ENCODE measurements around the gene IL1R1.

The IL1R1 gene

GRCh38 chr2:102154946-102155702 is 12.6 kb downstream of the IL1R1 start:
- no peaks in the 10 kb centered on the region for H3K36me3 ChIP-seq (ENCODE audit: control insufficient read depth, insufficient read depth, low read length)
- no peak overlapping the region for H3K9ac ChIP-seq (ENCODE audit: low read depth, low read length)
- no peaks in the 10 kb centered on the region for H3K9me3 ChIP-seq (ENCODE audit: control insufficient read depth, insufficient read depth, low read length)
- no peaks in the 10 kb centered on the region for H3K27me3 ChIP-seq (ENCODE audit: control insufficient read depth, insufficient read depth, low read length)
- no peak overlapping the region for H3K27ac ChIP-seq (ENCODE audit: low read depth, low read length)
- H3K4me3 ChIP-seq (ENCODE audit: low read depth, low read length) = no peak overlapping the region
- H3K4me1 ChIP-seq (ENCODE audit: control insufficient read depth, insufficient read depth, low read length) = no peaks in the 10 kb centered on the region

- no peaks in the 10 kb centered on the region for H3K4me1 ChIP-seq (ENCODE audit: control insufficient read depth, insufficient read depth, low read length)
- H3K27me3 ChIP-seq (ENCODE audit: control insufficient read depth, insufficient read depth, low read length) = no peaks in the 10 kb centered on the region
- H3K36me3 ChIP-seq (ENCODE audit: control insufficient read depth, insufficient read depth, low read length) = no peaks in the 10 kb centered on the region
- no peak overlapping the region for H3K9ac ChIP-seq (ENCODE audit: low read depth, low read length)
- no peak overlapping the region for H3K4me3 ChIP-seq (ENCODE audit: low read depth, low read length)
- no peak overlapping the region for H3K27ac ChIP-seq (ENCODE audit: low read depth, low read length)
- no peaks in the 10 kb centered on the region for H3K9me3 ChIP-seq (ENCODE audit: control insufficient read depth, insufficient read depth, low read length)
Observed at GRCh38 chr2:102155703-102156515, 13.4 kb downstream of the IL1R1 start.

- no peaks in the 10 kb centered on the region for H3K27me3 ChIP-seq (ENCODE audit: control insufficient read depth, insufficient read depth, low read length)
- no peaks in the 10 kb centered on the region for H3K9me3 ChIP-seq (ENCODE audit: control insufficient read depth, insufficient read depth, low read length)
- no peak overlapping the region for H3K9ac ChIP-seq (ENCODE audit: low read depth, low read length)
- no peak overlapping the region for H3K4me3 ChIP-seq (ENCODE audit: low read depth, low read length)
- no peaks in the 10 kb centered on the region for H3K36me3 ChIP-seq (ENCODE audit: control insufficient read depth, insufficient read depth, low read length)
- no peaks in the 10 kb centered on the region for H3K4me1 ChIP-seq (ENCODE audit: control insufficient read depth, insufficient read depth, low read length)
- no peak overlapping the region for H3K27ac ChIP-seq (ENCODE audit: low read depth, low read length)
Observed at GRCh38 chr2:102158011-102158755, 15.6 kb downstream of the IL1R1 start.

GRCh38 chr2:102159295-102159694 is 16.7 kb downstream of the IL1R1 start:
- no peak overlapping the region for H3K9ac ChIP-seq (ENCODE audit: low read depth, low read length)
- H3K4me3 ChIP-seq (ENCODE audit: low read depth, low read length) = no peak overlapping the region
- H3K27ac ChIP-seq (ENCODE audit: low read depth, low read length) = no peak overlapping the region
- H3K36me3 ChIP-seq (ENCODE audit: control insufficient read depth, insufficient read depth, low read length) = no peaks in the 10 kb centered on the region
- H3K27me3 ChIP-seq (ENCODE audit: control insufficient read depth, insufficient read depth, low read length) = no peaks in the 10 kb centered on the region
- no peaks in the 10 kb centered on the region for H3K4me1 ChIP-seq (ENCODE audit: control insufficient read depth, insufficient read depth, low read length)
- no peaks in the 10 kb centered on the region for H3K9me3 ChIP-seq (ENCODE audit: control insufficient read depth, insufficient read depth, low read length)

- Histone ChIP-seq H3K27me3 (ENCODE audit: control insufficient read depth, insufficient read depth, low read length) (no peaks in the 10 kb centered on the region), H3K4me3 (ENCODE audit: low read depth, low read length) (no peak overlapping the region), H3K9me3 (ENCODE audit: control insufficient read depth, insufficient read depth, low read length) (no peaks in the 10 kb centered on the region), H3K9ac (ENCODE audit: low read depth, low read length) (no peak overlapping the region), H3K36me3 (ENCODE audit: control insufficient read depth, insufficient read depth, low read length) (no peaks in the 10 kb centered on the region), H3K27ac (ENCODE audit: low read depth, low read length) (no peak overlapping the region), H3K4me1 (ENCODE audit: control insufficient read depth, insufficient read depth, low read length) (no peaks in the 10 kb centered on the region)
Observed at GRCh38 chr2:102166189-102166845, 23.8 kb downstream of the IL1R1 start.

- no peak overlapping the region for H3K4me3 ChIP-seq (ENCODE audit: low read depth, low read length)
- H3K27me3 ChIP-seq (ENCODE audit: control insufficient read depth, insufficient read depth, low read length) = no peaks in the 10 kb centered on the region
- H3K9ac ChIP-seq (ENCODE audit: low read depth, low read length) = no peak overlapping the region
- H3K27ac ChIP-seq (ENCODE audit: low read depth, low read length) = no peak overlapping the region
- H3K9me3 ChIP-seq (ENCODE audit: control insufficient read depth, insufficient read depth, low read length) = no peaks in the 10 kb centered on the region
- H3K4me1 ChIP-seq (ENCODE audit: control insufficient read depth, insufficient read depth, low read length) = peaks cover 7% of the 10 kb centered on the region
- H3K36me3 ChIP-seq (ENCODE audit: control insufficient read depth, insufficient read depth, low read length) = no peaks in the 10 kb centered on the region
Observed at GRCh38 chr2:102168026-102168771, 25.7 kb downstream of the IL1R1 start.

- no peaks in the 10 kb centered on the region for H3K9me3 ChIP-seq (ENCODE audit: control insufficient read depth, insufficient read depth, low read length)
- no peaks in the 10 kb centered on the region for H3K27me3 ChIP-seq (ENCODE audit: control insufficient read depth, insufficient read depth, low read length)
- no peak overlapping the region for H3K4me3 ChIP-seq (ENCODE audit: low read depth, low read length)
- no peak overlapping the region for H3K9ac ChIP-seq (ENCODE audit: low read depth, low read length)
- H3K27ac ChIP-seq (ENCODE audit: low read depth, low read length) = no peak overlapping the region
- no peaks in the 10 kb centered on the region for H3K36me3 ChIP-seq (ENCODE audit: control insufficient read depth, insufficient read depth, low read length)
- peaks cover 7% of the 10 kb centered on the region for H3K4me1 ChIP-seq (ENCODE audit: control insufficient read depth, insufficient read depth, low read length)
Observed at GRCh38 chr2:102171946-102172345, 29.4 kb downstream of the IL1R1 start.

- H3K27ac ChIP-seq (ENCODE audit: low read depth, low read length) = no peak overlapping the region
- H3K9ac ChIP-seq (ENCODE audit: low read depth, low read length) = no peak overlapping the region
- no peak overlapping the region for H3K4me3 ChIP-seq (ENCODE audit: low read depth, low read length)
- no peaks in the 10 kb centered on the region for H3K9me3 ChIP-seq (ENCODE audit: control insufficient read depth, insufficient read depth, low read length)
- peaks cover 7% of the 10 kb centered on the region for H3K4me1 ChIP-seq (ENCODE audit: control insufficient read depth, insufficient read depth, low read length)
- H3K27me3 ChIP-seq (ENCODE audit: control insufficient read depth, insufficient read depth, low read length) = no peaks in the 10 kb centered on the region
- no peaks in the 10 kb centered on the region for H3K36me3 ChIP-seq (ENCODE audit: control insufficient read depth, insufficient read depth, low read length)
Observed at GRCh38 chr2:102172745-102173144, 30.2 kb downstream of the IL1R1 start.

GRCh38 chr2:102176172-102176571 is 33.6 kb downstream of the IL1R1 start:
- Histone ChIP-seq H3K4me3 (ENCODE audit: low read depth, low read length) (no peak overlapping the region), H3K4me1 (ENCODE audit: control insufficient read depth, insufficient read depth, low read length) (peaks cover 7% of the 10 kb centered on the region), H3K27ac (ENCODE audit: low read depth, low read length) (no peak overlapping the region), H3K36me3 (ENCODE audit: control insufficient read depth, insufficient read depth, low read length) (no peaks in the 10 kb centered on the region), H3K27me3 (ENCODE audit: control insufficient read depth, insufficient read depth, low read length) (no peaks in the 10 kb centered on the region), H3K9ac (ENCODE audit: low read depth, low read length) (no peak overlapping the region), H3K9me3 (ENCODE audit: control insufficient read depth, insufficient read depth, low read length) (no peaks in the 10 kb centered on the region)

- Histone ChIP-seq H3K27ac (ENCODE audit: low read depth, low read length) (no peak overlapping the region), H3K27me3 (ENCODE audit: control insufficient read depth, insufficient read depth, low read length) (no peaks in the 10 kb centered on the region), H3K36me3 (ENCODE audit: control insufficient read depth, insufficient read depth, low read length) (no peaks in the 10 kb centered on the region), H3K4me3 (ENCODE audit: low read depth, low read length) (no peak overlapping the region), H3K4me1 (ENCODE audit: control insufficient read depth, insufficient read depth, low read length) (no peaks in the 10 kb centered on the region), H3K9me3 (ENCODE audit: control insufficient read depth, insufficient read depth, low read length) (no peaks in the 10 kb centered on the region), H3K9ac (ENCODE audit: low read depth, low read length) (no peak overlapping the region)
Observed at GRCh38 chr2:102177814-102178478, 35.4 kb downstream of the IL1R1 start.

All from HUES48 (cell line).